ENCODE measurements around the gene VPS13C. TPM values are rescaled to one million over a fixed set of nuclear protein-coding genes. Genes with fewer than 3 reads are reported as not detected.

Gene VPS13C
- total RNA-seq, 2 donors from 2014 or later, result 28.7 to 47.2 TPM

- WGBS, 2 experiments (ENCODE audit: insufficient coverage in 1 of 2, insufficient read length in 1 of 2), result 91 to 100% methylated on average over 1 of the region's 1 CpG
- Mint-ChIP-seq H3K4me1 (no peaks in the 10 kb centered on the region), H3K27me3 (ENCODE audit: insufficient read depth) (no peaks in the 10 kb centered on the region), H3K9me3 (no peaks in the 10 kb centered on the region), H3K36me3 (ENCODE audit: low read depth) (peaks cover 2% of the 10 kb centered on the region), H3K27ac (no peak overlapping the region), H3K4me3 (no peak overlapping the region)
- TF ChIP-seq, protein P1, sequence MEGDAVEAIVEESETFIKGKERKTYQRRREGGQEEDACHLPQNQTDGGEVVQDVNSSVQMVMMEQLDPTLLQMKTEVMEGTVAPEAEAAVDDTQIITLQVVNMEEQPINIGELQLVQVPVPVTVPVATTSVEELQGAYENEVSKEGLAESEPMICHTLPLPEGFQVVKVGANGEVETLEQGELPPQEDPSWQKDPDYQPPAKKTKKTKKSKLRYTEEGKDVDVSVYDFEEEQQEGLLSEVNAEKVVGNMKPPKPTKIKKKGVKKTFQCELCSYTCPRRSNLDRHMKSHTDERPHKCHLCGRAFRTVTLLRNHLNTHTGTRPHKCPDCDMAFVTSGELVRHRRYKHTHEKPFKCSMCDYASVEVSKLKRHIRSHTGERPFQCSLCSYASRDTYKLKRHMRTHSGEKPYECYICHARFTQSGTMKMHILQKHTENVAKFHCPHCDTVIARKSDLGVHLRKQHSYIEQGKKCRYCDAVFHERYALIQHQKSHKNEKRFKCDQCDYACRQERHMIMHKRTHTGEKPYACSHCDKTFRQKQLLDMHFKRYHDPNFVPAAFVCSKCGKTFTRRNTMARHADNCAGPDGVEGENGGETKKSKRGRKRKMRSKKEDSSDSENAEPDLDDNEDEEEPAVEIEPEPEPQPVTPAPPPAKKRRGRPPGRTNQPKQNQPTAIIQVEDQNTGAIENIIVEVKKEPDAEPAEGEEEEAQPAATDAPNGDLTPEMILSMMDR (conservative IDR thresholded peaks at IDR 0.05), result no peak
- no peak for DNase-seq
- no peak overlapping the region for H3K4me3 ChIP-seq (ENCODE audit: low read length)
- H3K36me3 ChIP-seq (ENCODE audit: control insufficient read depth, insufficient read depth, low read length), result no peaks in the 10 kb centered on the region
- H3K9me3 ChIP-seq (ENCODE audit: control insufficient read depth, low read length), result no peaks in the 10 kb centered on the region
- no peak overlapping the region for H3K9ac ChIP-seq (ENCODE audit: extremely low read depth, low read length, poor library complexity, severe bottlenecking)
- no peaks in the 10 kb centered on the region for H3K27me3 ChIP-seq (ENCODE audit: control insufficient read depth, insufficient read depth, low read length, poor library complexity, severe bottlenecking)
- no peak overlapping the region for H3K27ac ChIP-seq (ENCODE audit: low read depth, low read length)
- no peaks in the 10 kb centered on the region for H3K4me1 ChIP-seq (ENCODE audit: control insufficient read depth, insufficient read depth, low read length)
Observed at GRCh38 chr15:61849447-61849846, 210.8 kb downstream of the VPS13C start.

DNA sequence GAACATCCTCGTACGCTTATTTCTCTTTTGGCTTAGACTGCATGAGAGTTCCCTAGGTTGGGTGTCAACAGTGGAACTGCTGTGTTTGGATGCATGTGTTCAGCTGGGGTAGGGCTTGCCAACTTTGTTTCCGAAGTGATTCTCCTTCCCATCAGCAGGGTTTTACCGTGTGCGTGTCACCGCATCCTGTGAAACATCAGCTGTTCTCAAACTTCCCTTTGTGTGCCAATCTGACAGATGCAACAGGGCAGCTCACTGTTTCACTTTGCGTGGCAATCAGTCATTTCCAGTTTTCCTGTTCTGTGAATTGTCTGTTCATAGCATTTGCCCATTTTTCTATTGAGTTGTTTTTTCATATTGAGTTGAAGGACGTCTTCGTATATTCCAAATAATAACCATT, 218.8 kb downstream of the VPS13C start:
- Histone ChIP-seq H3K27ac (ENCODE audit: low read depth, low read length) (no peak overlapping the region), H3K4me1 (ENCODE audit: control insufficient read depth, insufficient read depth, low read length) (no peaks in the 10 kb centered on the region), H3K9me3 (ENCODE audit: control insufficient read depth, low read length) (no peaks in the 10 kb centered on the region), H3K36me3 (ENCODE audit: control insufficient read depth, insufficient read depth, low read length) (no peaks in the 10 kb centered on the region), H3K9ac (ENCODE audit: extremely low read depth, low read length, poor library complexity, severe bottlenecking) (no peak overlapping the region), H3K27me3 (ENCODE audit: control insufficient read depth, insufficient read depth, low read length, poor library complexity, severe bottlenecking) (no peaks in the 10 kb centered on the region), H3K4me3 (ENCODE audit: low read length) (no peak overlapping the region)
- no peak for DNase-seq
- TF ChIP-seq, protein P1 (conservative IDR thresholded peaks at IDR 0.05), result no peak
- Mint-ChIP-seq H3K4me1 (no peaks in the 10 kb centered on the region), H3K27me3 (ENCODE audit: insufficient read depth) (peaks cover 2% of the 10 kb centered on the region), H3K27ac (no peak overlapping the region), H3K36me3 (ENCODE audit: low read depth) (no peaks in the 10 kb centered on the region), H3K4me3 (no peak overlapping the region), H3K9me3 (no peaks in the 10 kb centered on the region)
- 85 to 87% methylated on average over 9 of the region's 9 CpGs for WGBS, 2 experiments (ENCODE audit: insufficient coverage in 1 of 2, insufficient read length in 1 of 2)

GRCh38 chr15:61840090-61840489, 220.2 kb downstream of the VPS13C start:
- TF ChIP-seq, protein P1 (conservative IDR thresholded peaks at IDR 0.05), result no peak
- H3K27ac ChIP-seq (ENCODE audit: low read depth, low read length), result no peak overlapping the region
- H3K9me3 Mint-ChIP-seq, result no peaks in the 10 kb centered on the region
- no peak overlapping the region for H3K4me3 Mint-ChIP-seq
- no peak overlapping the region for H3K27ac Mint-ChIP-seq
- peaks cover 1% of the 10 kb centered on the region for H3K27me3 ChIP-seq (ENCODE audit: control insufficient read depth, insufficient read depth, low read length, poor library complexity, severe bottlenecking)
- no peak for DNase-seq
- H3K36me3 ChIP-seq (ENCODE audit: control insufficient read depth, insufficient read depth, low read length), result no peaks in the 10 kb centered on the region
- no peaks in the 10 kb centered on the region for H3K36me3 Mint-ChIP-seq (ENCODE audit: low read depth)
- H3K9me3 ChIP-seq (ENCODE audit: control insufficient read depth, low read length), result no peaks in the 10 kb centered on the region
- no peak overlapping the region for H3K9ac ChIP-seq (ENCODE audit: extremely low read depth, low read length, poor library complexity, severe bottlenecking)
- no peaks in the 10 kb centered on the region for H3K4me1 Mint-ChIP-seq
- H3K27me3 Mint-ChIP-seq (ENCODE audit: insufficient read depth), result peaks cover 2% of the 10 kb centered on the region
- H3K4me3 ChIP-seq (ENCODE audit: low read length), result no peak overlapping the region
- no peaks in the 10 kb centered on the region for H3K4me1 ChIP-seq (ENCODE audit: control insufficient read depth, insufficient read depth, low read length)
- WGBS, 2 experiments (ENCODE audit: insufficient coverage in 1 of 2, insufficient read length in 1 of 2), result 91 to 96% methylated on average over 12 of the region's 12 CpGs
